HG03175 (cell line): ENCODE measurements around the gene RNASE13.

Source experiments
- ATAC-seq: cut with Tn5 transposase; IDR thresholded peaks from one replicate; pipeline ENCODE4 v1.9.1; 2021; ENCODE audit warnings: mild to moderate bottlenecking, moderate library complexity; ENCODE audit not compliant: unreplicated experiment

Gene RNASE13

GRCh38 chr14:21066882-21067502, 32.4 kb upstream of the RNASE13 start:
- ATAC-seq = no peak

- no peak for ATAC-seq
Measured at GRCh38 chr14:21063479-21063878, 28.9 kb upstream of the RNASE13 start.

- ATAC-seq = no peak
Measured at GRCh38 chr14:21061347-21061668, 26.7 kb upstream of the RNASE13 start.

GRCh38 chr14:21060614-21061346, 26.2 kb upstream of the RNASE13 start:
- ATAC-seq = no peak

- no peak for ATAC-seq
Measured at GRCh38 chr14:21059842-21060613, 25.4 kb upstream of the RNASE13 start.

DNA sequence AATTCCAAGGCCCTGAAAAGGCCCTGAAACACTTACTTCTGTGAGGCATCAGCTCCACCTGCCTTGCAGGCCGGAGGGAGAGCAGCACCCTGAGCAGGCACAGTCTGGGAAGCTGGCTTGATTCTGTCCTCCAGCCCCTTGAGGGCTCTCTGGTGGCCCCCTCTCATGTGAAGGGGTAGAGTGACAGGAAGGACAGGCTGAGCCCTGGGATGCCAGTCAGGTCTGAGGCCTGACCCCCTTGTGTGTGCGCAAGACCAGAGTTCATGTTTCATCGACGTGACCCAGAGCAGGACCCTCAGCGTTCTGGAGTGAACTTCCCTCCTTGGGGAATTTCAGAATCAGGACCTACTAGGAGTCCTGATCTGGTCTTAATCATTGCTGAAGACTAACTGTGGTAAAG, 24.3 kb upstream of the RNASE13 start:
- ATAC-seq = no peak

DNA sequence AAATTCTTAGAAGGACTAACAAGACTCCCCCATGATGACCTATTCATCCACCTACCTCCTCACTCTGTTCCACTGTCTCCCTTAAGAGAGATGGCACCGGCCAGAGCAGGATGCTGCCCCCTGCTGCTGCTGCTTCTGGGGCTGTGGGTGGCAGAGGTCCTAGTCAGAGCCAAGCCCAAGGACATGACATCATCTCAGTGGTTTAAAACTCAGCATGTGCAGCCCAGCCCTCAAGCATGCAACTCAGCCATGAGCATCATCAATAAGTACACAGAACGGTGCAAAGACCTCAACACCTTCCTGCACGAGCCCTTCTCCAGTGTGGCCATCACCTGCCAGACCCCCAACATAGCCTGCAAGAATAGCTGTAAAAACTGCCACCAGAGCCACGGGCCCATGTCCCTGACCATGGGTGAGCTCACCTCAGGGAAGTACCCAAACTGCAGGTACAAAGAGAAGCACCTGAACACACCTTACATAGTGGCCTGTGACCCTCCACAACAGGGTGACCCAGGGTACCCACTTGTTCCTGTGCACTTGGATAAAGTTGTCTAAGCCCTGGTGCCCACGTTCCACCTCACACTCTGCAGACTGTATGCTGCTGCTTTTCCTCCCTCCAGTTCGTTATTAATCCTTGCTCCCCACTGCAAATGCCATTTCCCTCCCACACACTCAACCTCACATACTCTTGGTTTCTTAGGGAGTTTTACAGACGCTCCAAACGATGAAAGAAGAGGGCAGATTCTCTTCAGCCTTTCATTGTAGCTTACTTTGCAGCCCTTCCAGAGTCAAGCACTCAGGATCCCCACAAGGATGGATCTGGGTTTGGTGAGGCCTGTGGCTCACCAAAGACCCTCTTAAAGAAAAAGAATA, 23.4 kb upstream of the RNASE13 start, which contains the start of gene RNASE8:
Gene RNASE8, plus strand, starts transcription at position 20 of the 873 bp plus-strand sequence. Its CDS starts 71 bp downstream, at position 91.
- ATAC-seq = no peak

DNA sequence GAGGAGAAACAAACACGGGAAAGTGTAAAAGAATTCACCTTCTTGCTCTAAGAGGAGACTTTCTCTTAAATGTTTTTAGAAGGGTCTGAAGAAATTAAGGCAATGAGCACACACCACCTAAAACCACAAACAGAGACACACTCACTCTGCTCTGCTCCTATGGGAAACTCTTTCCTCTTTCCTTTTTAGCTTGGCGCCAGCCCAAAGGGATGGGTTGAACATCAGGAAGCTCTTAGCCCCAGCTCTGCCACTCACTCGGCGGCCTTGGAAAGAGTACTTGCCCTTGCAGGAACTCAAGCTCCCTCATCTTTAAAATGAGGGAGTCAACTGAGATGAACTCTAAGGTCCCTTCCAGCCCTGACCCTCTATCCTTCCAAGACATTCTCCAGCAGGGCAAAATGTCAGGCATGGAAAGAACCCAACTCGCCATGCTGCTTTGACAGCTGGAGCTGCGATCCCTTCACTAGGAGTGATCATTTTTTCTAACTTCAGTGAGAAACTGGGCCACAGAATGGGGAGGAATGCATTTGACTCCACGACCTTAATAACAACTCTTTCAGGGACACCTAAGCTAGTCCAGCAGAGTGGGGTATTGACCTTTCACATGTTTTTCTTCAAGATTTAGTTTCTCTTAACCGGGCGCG, 22.0 kb upstream of the RNASE13 start:
- ATAC-seq = no peak

GRCh38 chr14:21055432-21056117, 21.0 kb upstream of the RNASE13 start:
- ATAC-seq = no peak

DNA sequence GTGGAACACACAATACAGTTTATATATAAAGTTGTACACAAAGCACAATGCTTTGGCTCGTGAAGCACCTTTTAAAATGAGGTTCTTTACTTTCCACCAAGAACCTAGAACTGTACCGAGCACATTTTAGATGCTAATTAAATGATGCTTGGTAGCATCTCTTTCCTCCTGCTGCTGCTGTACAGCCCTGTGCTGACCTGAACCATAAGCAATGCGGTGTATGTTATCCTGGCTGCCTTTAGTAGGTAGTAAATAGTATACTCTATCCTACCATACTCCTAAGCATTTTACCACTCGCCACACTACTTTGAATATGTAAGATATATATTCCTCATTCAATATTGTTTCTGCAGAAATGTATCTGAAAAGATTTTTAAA, 20.1 kb upstream of the RNASE13 start:
- ATAC-seq = no peak

GRCh38 chr14:21054123-21054767, 19.6 kb upstream of the RNASE13 start:
- ATAC-seq = no peak

DNA sequence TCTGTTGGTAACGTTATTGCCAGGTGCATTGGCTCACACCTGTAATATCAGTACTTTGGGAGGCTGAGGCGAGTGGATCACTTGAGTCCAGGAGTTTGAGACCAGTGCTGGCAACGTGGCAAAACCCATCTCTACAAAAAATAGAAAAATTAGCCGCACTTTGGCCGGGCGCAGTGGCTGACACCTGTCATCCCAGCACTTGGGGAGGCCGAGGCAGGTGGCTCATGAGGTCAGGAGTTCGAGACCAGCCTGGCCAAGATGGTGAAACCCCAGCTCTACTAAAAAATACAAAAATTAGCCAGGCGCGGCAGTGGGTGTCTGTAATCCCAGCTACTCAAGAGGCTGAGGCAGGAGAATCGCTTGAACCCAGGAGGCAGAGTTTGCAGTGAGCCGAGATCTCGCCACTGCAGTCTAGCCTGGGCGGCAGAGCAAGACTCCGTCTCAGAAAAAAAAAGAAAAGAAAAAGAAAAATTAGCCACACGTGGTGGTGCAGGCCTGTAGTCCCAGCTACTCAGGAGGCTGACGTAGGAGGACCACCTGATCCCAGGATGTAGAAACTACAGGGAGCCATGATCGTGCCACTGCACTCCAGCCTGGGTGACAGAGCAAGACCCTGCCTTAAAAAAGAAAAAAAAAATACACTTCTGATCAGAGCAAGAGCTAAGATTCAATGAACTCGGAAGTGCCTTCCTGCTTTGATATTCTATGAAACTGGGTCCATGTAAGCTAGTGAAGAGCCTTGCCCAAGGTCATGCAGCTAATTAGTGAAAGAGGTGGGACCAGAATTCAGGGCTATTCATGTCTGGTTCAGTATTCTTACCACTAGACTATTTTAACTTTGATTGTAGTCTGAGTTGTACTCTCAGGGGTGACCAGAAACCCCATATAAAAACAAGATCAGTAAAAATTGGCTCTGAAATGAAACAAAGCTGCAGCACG, 18.8 kb upstream of the RNASE13 start:
- no peak for ATAC-seq

- ATAC-seq = no peak
Measured at GRCh38 chr14:21050597-21050996, 16.0 kb upstream of the RNASE13 start.

DNA sequence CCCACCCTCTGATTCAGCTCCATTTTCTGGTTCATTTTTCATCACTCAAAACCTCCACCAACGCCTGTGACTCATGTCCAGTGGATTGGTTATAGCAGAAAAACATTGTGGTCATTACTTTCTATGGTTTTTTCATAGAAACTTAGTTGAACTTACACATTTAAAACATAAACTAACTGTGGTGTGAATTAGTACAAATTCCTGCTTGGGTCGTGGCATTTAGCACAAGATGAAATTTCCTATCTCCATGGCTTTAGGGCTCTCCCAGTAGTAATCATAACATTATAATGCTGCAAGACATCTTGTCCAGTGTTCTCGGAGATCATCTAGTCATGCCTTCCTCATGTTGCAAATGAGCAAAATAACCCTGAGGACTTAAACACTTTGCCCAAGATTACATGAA, 14.7 kb upstream of the RNASE13 start:
- ATAC-seq = no peak

DNA sequence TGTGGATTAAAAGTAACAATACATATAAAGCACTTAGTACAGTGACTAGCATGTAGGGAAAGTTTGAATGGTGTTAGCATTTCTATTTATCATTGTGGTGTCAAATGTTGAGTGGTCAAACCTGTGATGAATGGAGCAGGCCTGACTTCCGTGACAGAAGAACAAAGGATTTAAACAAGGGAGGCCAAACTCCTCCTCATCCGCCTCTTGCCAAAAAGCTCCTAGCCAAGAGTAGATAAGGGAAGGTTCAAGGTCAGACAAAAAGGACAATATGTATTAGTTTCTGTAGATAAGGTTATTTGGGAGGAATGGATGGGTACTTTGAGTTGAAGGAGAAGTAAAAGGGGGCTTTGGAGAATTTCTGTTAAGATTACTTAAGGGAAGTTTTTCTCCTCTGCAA, 14.0 kb upstream of the RNASE13 start:
- no peak for ATAC-seq

GRCh38 chr14:21047378-21047781, 12.8 kb upstream of the RNASE13 start:
- no peak for ATAC-seq

DNA sequence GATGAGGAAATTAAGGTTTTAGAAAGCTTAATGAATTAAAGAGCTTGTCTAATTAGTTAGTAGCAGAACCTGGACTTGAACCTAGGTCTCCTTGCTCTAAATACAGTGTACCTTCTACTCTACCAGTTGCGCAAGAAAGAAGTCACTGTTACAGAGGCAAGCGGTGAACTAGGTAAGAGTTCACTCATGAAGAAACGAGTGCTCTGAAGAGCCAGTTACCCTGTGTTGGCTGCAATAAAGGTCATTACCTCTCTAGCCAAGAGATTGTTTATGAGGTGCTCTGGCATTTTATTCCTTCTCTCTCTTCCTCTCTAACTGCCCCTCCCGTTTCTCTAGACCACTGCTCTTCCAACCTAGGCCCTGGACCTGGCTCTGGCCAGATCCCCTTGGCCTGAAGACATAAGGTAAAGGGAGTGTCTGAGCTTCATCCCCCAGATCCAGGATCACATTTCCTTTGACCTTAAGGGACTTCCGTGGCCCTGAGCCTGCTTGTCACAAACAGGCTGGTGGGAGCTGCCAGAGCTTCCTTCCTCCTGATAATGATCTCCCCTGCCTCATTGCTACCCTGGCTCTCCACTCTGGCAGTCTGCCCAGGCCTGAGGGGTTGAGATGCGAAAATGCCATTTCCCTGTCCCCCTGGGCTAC, 9.5 kb upstream of the RNASE13 start:
- no peak for ATAC-seq
